IgD-negative memory B cell (primary cell): ENCODE results near the gene BATF3. TPM values are rescaled to one million over a fixed set of nuclear protein-coding genes. Genes with fewer than 3 reads are reported as not detected.
A peak's percentile ranks its signal among the peaks of the same experiment; 100 is the strongest.

Experiments used
- H3K27ac Mint-ChIP-seq, 3 donors: one replicate each; pipeline ENCODE4 v1.8.0; 2020 to 2022; ENCODE audit warnings: mild to moderate bottlenecking in 3 of 3, mixed read lengths in 3 of 3, moderate library complexity in 1 of 3
- H3K27me3 Mint-ChIP-seq: one replicate; pipeline ENCODE4 v1.8.0; 2021; ENCODE audit warnings: mixed read lengths
- H3K36me3 Mint-ChIP-seq: one replicate; pipeline ENCODE4 v1.8.0; 2020; ENCODE audit warnings: mild to moderate bottlenecking, mixed read lengths
- H3K4me1 Mint-ChIP-seq, 3 donors: one replicate each; pipeline ENCODE4 v1.8.0; 2020 to 2022; ENCODE audit warnings: mixed read lengths in 3 of 3, mild to moderate bottlenecking in 1 of 3
- H3K4me3 Mint-ChIP-seq, 4 donors: one replicate each; pipeline ENCODE4 v1.8.0; 2020 to 2022; ENCODE audit warnings: mild to moderate bottlenecking in 4 of 4, mixed read lengths in 4 of 4, moderate library complexity in 3 of 4
- H3K9me3 Mint-ChIP-seq, 3 donors: one replicate each; pipeline ENCODE4 v1.8.0; 2020 to 2021; ENCODE audit warnings: mixed read lengths in 3 of 3, mild to moderate bottlenecking in 1 of 3
- polyA plus RNA-seq: library from polyadenylated mRNA; unstranded; fragments of 300-500 nt; fragmentation: Illumina TruSeq; gene quantifications from one replicate; pipeline ENCODE4 v1.2.3, GENCODE V29; 2021

Gene BATF3
- polyA plus RNA-seq, 1 donor from 2014 or later: 0.80 TPM

DNA sequence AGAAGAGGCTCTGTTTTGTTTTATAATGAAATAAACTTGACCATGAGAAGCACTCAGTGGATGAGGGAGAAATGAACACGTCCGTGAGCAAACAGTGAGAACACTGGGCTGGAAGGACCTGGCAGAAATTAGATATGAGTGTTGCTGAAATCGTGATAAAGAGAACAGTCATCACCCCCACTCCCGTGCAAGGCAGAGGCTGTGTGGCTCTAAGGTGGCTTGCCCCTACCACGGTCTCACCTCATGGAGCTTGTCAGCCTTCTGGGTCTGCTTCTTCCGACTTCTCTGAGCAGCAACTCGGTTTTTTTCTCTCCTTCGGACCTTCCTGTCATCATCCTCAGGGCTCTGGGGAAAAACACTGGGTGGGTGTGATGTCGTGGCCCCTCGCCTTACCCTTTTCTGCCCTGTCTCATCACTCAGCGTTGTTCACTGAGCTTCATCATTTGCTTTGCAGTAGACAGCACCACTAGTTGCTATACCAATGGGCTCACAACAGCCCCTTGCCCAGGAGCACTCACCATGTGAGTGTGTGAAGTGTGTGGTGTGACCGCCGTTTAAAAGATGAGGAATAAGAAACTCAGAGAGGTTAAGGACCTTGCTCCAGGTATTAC lies 2.8 kb downstream of the BATF3 start:
- Mint-ChIP-seq H3K4me1 (peaks cover 25 to 34% (median 30%) of the 10 kb centered on the region in 3 donors), H3K9me3 (no peaks in the 10 kb centered on the region), H3K27me3 (no peaks in the 10 kb centered on the region), H3K4me3 (peak overlapping the region in 2 of 4 donors; percentile 75 to 79), H3K27ac (no peak overlapping the region), H3K36me3 (no peaks in the 10 kb centered on the region)

- Mint-ChIP-seq H3K9me3 (no peaks in the 10 kb centered on the region), H3K4me3 (no peak overlapping the region), H3K4me1 (peaks cover 12 to 16% (median 13%) of the 10 kb centered on the region in 3 donors), H3K27ac (no peak overlapping the region), H3K36me3 (no peaks in the 10 kb centered on the region), H3K27me3 (peaks cover 2% of the 10 kb centered on the region)
Observed at GRCh38 chr1:212692774-212693644, 6.6 kb downstream of the BATF3 start.

DNA sequence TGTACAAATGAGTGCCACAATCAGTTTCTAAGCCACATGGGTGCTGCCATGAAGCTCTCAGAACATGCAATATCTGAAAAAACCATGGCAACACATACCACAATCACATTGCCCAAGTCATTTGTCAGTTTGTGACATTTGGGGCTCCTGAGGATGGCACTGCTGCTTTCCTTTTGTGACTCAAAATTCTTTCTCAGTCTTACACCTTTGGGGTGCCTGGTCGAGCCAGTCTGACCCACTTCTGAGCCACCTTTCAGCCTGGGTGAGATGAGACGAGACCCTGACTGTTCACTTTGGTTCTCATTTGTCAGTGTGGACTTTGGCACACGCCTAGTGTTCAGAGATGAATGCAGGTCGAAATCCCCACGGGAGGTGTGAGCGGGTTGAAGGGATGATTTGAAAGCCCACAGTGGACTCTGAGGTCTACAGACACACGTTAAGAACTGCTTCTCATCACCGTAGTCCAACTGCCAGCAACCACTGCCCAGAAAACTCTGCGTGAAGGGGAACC lies 8.0 kb downstream of the BATF3 start:
- H3K36me3 Mint-ChIP-seq: no peaks in the 10 kb centered on the region
- no peak overlapping the region for H3K4me3 Mint-ChIP-seq
- H3K27ac Mint-ChIP-seq: no peak overlapping the region
- peaks cover 4 to 10% (median 4%) of the 10 kb centered on the region in 3 donors for H3K4me1 Mint-ChIP-seq
- H3K9me3 Mint-ChIP-seq: no peaks in the 10 kb centered on the region
- peaks cover 6% of the 10 kb centered on the region for H3K27me3 Mint-ChIP-seq

DNA sequence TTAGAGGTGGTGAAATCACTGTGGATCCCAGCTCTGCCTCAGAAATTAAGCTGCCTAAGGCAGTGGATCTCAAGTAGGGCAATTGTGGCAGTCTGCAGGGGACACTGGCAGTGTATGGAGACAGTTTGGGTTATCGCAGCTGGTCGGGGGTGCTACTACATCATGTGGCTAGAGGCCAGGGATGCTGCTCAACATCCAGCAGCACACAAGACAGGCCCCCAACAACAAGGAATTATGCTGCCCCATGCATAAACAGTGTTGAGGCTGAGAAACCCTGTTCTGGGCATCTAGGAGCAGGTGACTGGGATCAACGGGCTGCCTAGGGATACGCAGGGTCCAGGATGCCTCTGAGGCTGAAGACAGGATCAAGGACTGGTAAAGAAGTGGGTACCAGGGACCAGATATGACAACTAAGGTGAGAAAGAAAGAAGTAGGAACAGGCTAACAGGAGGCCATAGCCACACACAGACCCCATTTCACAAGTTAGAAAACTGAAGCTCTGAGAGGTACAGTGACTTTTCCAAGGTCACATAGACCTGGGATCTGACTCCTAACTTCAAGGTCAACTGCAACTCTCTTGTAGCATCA lies 8.7 kb downstream of the BATF3 start:
- H3K27me3 Mint-ChIP-seq: peaks cover 6% of the 10 kb centered on the region
- H3K4me1 Mint-ChIP-seq: peaks cover 0 to 4% (median 2%) of the 10 kb centered on the region in 3 donors
- H3K4me3 Mint-ChIP-seq: peak overlapping the region in 1 of 4 donors; percentile 32
- H3K36me3 Mint-ChIP-seq: no peaks in the 10 kb centered on the region
- no peaks in the 10 kb centered on the region for H3K9me3 Mint-ChIP-seq
- H3K27ac Mint-ChIP-seq: no peak overlapping the region

GRCh38 chr1:212689758-212690529 lies 9.7 kb downstream of the BATF3 start:
- peaks cover 6% of the 10 kb centered on the region for H3K27me3 Mint-ChIP-seq
- no peaks in the 10 kb centered on the region for H3K9me3 Mint-ChIP-seq
- no peak overlapping the region for H3K27ac Mint-ChIP-seq
- H3K36me3 Mint-ChIP-seq: no peaks in the 10 kb centered on the region
- H3K4me3 Mint-ChIP-seq: no peak overlapping the region
- peaks cover 0 to 2% (median 0%) of the 10 kb centered on the region in 3 donors for H3K4me1 Mint-ChIP-seq

DNA sequence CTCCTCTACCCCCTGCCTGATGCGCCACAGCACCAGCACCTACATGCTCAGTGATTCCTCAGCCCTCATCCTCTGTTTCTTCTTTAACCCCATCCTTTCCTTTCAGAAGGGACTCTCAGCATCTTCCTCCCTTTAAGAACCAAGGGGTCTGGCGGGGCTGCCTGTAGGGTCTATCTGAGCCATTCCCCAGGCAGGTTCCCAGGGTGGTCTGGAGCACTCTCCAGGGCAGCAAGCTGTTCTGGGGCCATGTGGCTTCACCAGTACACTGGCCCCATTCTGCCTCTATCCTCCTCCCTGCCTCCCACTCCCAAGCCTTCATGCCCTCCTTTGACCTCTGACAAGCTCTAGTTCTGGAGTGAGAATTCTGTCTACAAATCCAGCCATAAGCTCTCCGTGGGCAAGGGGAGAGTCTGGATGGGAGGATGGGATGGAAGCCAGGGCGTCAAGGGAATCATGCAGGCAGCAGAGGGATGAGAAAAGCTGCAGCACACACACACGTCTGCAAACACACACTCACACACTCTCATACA lies 10.4 kb downstream of the BATF3 start:
- H3K27ac Mint-ChIP-seq: no peak overlapping the region
- no peak overlapping the region for H3K4me3 Mint-ChIP-seq
- no peaks in the 10 kb centered on the region for H3K36me3 Mint-ChIP-seq
- H3K27me3 Mint-ChIP-seq: peaks cover 6% of the 10 kb centered on the region
- peaks cover 0 to 2% (median 0%) of the 10 kb centered on the region in 3 donors for H3K4me1 Mint-ChIP-seq
- no peaks in the 10 kb centered on the region for H3K9me3 Mint-ChIP-seq

GRCh38 chr1:212688341-212689047 lies 11.1 kb downstream of the BATF3 start:
- Mint-ChIP-seq H3K36me3 (no peaks in the 10 kb centered on the region), H3K27ac (no peak overlapping the region), H3K9me3 (no peaks in the 10 kb centered on the region), H3K27me3 (peaks cover 6% of the 10 kb centered on the region), H3K4me1 (peaks cover 7 to 8% (median 8%) of the 10 kb centered on the region in 3 donors), H3K4me3 (no peak overlapping the region)

- Mint-ChIP-seq H3K4me3 (no peak overlapping the region), H3K27ac (peak overlapping the region in 1 of 3 donors; percentile 89), H3K27me3 (peaks cover 6% of the 10 kb centered on the region), H3K9me3 (no peaks in the 10 kb centered on the region), H3K4me1 (peaks cover 13 to 14% (median 14%) of the 10 kb centered on the region in 3 donors), H3K36me3 (no peaks in the 10 kb centered on the region)
Observed at GRCh38 chr1:212687811-212688210, 11.8 kb downstream of the BATF3 start.

- H3K27ac Mint-ChIP-seq: no peak overlapping the region
- H3K9me3 Mint-ChIP-seq: no peaks in the 10 kb centered on the region
- H3K4me1 Mint-ChIP-seq: peaks cover 13 to 19% (median 17%) of the 10 kb centered on the region in 3 donors
- H3K4me3 Mint-ChIP-seq: no peak overlapping the region
- no peaks in the 10 kb centered on the region for H3K36me3 Mint-ChIP-seq
- peaks cover 5% of the 10 kb centered on the region for H3K27me3 Mint-ChIP-seq
Observed at GRCh38 chr1:212686591-212686990, 13.0 kb downstream of the BATF3 start.

DNA sequence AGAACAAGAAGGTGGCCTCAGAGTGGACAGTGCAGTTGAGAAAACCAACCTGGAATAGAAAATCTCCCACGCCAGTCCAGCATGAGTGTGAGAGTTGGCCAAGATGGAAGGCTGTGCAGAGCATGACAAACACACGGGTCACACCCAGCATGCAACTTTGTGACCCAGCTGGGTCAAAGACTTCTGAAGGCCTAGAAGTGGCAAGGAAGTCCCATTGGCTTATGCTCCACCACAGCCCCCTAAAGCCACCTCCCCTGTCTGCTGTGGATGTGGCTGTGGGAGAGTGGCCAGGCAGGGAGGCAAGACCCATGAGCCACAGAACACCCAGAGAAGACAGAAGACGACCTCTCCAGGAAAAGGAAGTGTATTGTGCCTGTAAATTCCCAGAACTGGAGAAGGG lies 13.6 kb downstream of the BATF3 start:
- no peaks in the 10 kb centered on the region for H3K9me3 Mint-ChIP-seq
- H3K4me3 Mint-ChIP-seq: no peak overlapping the region
- H3K36me3 Mint-ChIP-seq: no peaks in the 10 kb centered on the region
- peaks cover 4% of the 10 kb centered on the region for H3K27me3 Mint-ChIP-seq
- H3K4me1 Mint-ChIP-seq: peaks cover 16 to 20% (median 18%) of the 10 kb centered on the region in 3 donors
- no peak overlapping the region for H3K27ac Mint-ChIP-seq

DNA sequence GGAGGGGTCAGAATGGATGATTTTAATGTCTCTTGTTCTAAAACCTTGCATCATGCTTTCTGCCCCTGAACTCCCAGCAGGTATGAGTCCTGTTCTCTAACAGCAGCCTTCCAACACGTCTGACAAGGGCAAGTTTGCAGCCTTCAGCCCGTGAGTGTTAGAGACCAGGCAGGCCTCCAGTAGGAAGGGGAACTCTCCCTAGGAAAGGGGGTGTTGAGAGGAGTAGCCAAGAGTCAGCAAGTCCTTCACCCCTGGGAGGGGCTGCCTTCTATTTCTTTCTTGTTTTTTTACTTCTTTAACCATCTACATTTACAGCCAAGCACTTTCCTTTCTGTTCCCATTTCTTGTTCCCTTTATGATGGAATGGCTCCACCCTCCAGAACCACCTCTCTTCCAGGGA lies 14.2 kb downstream of the BATF3 start:
- Mint-ChIP-seq H3K27me3 (peaks cover 4% of the 10 kb centered on the region), H3K4me1 (peaks cover 19 to 23% (median 20%) of the 10 kb centered on the region in 3 donors), H3K9me3 (no peaks in the 10 kb centered on the region), H3K36me3 (no peaks in the 10 kb centered on the region), H3K4me3 (no peak overlapping the region), H3K27ac (peak overlapping the region in 1 of 3 donors; percentile 52)

- peak overlapping the region in 1 of 3 donors; percentile 24 for H3K27ac Mint-ChIP-seq
- no peaks in the 10 kb centered on the region for H3K9me3 Mint-ChIP-seq
- peaks cover 19 to 23% (median 20%) of the 10 kb centered on the region in 3 donors for H3K4me1 Mint-ChIP-seq
- H3K27me3 Mint-ChIP-seq: peaks cover 4% of the 10 kb centered on the region
- no peak overlapping the region for H3K4me3 Mint-ChIP-seq
- H3K36me3 Mint-ChIP-seq: no peaks in the 10 kb centered on the region
Observed at GRCh38 chr1:212684521-212685090, 15.0 kb downstream of the BATF3 start.

DNA sequence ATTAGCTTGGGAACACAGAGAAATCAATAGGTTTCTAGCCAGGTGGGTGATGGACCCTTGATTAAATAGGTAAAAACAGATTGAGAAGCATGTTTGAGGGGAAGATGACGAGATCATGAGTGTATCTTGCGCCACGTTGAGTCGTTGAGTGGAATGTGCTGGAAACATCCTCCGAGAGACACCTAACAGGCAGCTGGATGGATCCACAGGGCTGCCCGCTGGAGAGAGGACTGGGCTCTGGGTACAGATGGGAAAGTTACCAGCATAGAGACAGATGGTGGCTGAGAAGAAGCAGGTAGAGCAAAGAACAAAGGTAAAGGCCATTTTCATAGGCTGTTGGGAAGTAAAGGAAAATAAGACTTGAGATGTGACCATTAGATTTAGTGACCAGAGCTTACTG lies 15.6 kb downstream of the BATF3 start:
- peaks cover 24 to 27% (median 24%) of the 10 kb centered on the region in 3 donors for H3K4me1 Mint-ChIP-seq
- no peaks in the 10 kb centered on the region for H3K9me3 Mint-ChIP-seq
- peaks cover 4% of the 10 kb centered on the region for H3K27me3 Mint-ChIP-seq
- no peak overlapping the region for H3K27ac Mint-ChIP-seq
- H3K36me3 Mint-ChIP-seq: no peaks in the 10 kb centered on the region
- H3K4me3 Mint-ChIP-seq: peak overlapping the region in 1 of 4 donors; percentile 55
